HG02943 (cell line): ENCODE data around the gene P2RX1.

Experiments used
- ATAC-seq: cut with Tn5 transposase; IDR thresholded peaks from one replicate; pipeline ENCODE4 v1.9.1; 2021; ENCODE audit warnings: mild to moderate bottlenecking, low read depth, moderate library complexity; ENCODE audit not compliant: unreplicated experiment

Gene P2RX1

DNA sequence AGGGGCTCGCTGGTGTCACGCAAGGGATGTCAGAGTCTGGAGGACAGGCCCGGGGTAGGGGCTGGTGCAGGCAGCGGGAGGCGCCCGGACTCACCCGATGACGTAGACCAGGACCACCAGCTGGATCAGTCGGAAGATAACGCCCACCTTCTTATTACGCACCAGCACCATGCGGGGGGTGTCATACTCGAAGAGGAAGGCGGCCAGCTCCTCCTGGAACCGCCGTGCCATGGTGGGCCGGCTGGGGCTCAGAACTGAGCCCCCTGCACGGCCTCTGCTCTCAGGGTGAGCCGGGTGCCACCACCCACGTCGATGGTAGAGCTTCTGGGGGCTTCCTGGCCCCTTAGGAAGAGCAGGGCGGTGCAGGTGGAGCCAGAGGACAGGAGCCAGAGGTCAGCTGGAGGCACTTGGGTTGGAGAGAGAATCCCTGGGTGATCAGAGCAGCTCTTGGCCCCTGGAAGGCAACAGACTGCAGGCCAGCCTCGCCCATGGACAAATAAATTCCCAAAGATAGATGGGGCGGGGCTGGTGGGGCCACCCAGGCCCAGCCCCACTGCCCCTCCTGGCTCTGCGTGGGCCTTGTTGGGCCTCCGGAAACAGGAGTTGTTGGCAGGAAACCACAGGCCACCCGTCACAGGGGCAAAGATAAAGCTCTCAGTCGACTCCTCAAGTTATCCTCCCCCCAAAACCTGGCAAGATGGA lies at the start of gene P2RX1:
P2RX1 (minus strand) TSS at position 471 of the 702 bp plus-strand sequence; CDS start at position 231, 240 bp downstream.
- ATAC-seq = no peak

GRCh38 chr17:3965118-3965800 lies 49.0 kb upstream of the P2RX1 start:
- ATAC-seq = no peak

- no peak for ATAC-seq
Measured at GRCh38 chr17:3964203-3965117, 48.2 kb upstream of the P2RX1 start, which contains the start of gene ATP2A3. ATP2A3 (minus strand) TSS chr17:3964437; CDS start chr17:3964291, 146 bp downstream.

GRCh38 chr17:3963237-3964201 lies 47.3 kb upstream of the P2RX1 start:
- ATAC-seq = no peak

DNA sequence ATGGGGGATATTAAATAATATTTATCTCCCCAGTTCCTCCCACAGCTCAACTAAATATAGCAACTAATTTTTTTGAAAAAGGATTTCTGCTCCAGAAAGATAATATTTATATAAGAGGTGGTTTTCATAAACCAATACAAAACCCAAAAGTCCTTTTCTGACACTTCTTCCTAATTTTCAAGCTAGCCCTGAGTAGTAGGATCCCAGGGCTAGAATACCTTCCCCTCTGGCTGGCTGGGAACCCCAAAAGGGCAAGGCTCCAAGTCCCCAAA lies 46.6 kb upstream of the P2RX1 start:
- ATAC-seq = no peak

DNA sequence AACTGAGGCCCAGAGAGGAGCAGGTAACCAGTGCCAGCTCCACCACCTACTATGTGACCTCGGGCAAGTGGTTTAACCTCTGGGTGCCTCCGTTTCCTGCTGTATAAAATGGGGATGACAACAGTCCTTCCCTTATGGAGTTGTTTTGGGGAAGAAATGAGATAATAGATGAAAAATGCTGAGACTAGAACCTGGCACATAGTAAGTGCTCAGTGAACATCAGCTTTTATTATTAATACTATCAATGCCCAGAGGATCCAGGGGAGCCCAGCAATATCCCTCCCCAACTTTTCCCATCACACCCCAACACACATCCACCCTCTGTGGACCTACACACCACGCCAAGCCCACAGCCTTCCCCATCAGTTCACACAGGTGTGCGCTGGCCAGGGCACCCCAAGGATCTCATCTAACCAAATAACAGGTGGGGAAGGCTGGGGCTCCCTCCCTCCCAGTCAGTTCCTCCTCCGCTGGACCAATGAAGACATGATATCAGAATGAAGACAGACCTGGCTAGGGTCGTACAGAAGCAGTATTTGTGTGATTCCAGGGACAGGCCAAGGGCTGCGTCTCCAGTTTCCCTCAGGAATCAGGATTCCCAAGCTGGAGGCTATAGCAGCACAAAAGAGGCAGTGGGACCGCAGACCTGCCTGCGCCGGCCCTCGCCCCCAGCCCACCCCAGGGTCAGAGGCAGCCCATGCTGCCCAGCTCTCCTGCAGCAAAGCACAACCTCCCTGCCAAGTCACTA lies 46.1 kb upstream of the P2RX1 start:
- ATAC-seq = no peak

DNA sequence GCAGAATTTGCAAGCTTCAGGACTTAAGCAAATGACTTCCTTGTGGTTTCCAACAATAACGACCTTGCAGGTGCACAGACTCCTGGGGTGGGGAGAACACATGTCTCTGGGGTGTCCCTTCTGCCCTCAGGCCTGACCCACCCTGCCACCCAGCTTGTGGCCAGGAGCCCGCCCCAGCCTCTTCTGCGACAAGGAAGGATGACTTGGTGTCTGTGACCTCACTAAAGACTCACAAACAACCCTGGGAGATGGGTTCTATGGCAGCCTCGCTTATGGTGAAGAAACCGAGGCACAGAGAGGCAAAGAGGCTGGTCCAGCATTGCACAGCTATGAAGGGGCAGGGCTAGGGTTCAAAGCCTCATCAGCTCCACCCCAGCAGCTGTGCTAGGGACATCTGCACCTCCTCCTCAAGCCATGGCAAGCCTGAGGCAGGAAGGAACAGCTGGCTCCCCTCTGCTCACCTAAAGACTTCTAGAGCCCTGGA lies 45.3 kb upstream of the P2RX1 start:
- no peak for ATAC-seq

- ATAC-seq = no peak
Measured at GRCh38 chr17:3960764-3961163, 44.5 kb upstream of the P2RX1 start.

- no peak for ATAC-seq
Measured at GRCh38 chr17:3959921-3960601, 43.8 kb upstream of the P2RX1 start.

- no peak for ATAC-seq
Measured at GRCh38 chr17:3959295-3959899, 43.1 kb upstream of the P2RX1 start.

DNA sequence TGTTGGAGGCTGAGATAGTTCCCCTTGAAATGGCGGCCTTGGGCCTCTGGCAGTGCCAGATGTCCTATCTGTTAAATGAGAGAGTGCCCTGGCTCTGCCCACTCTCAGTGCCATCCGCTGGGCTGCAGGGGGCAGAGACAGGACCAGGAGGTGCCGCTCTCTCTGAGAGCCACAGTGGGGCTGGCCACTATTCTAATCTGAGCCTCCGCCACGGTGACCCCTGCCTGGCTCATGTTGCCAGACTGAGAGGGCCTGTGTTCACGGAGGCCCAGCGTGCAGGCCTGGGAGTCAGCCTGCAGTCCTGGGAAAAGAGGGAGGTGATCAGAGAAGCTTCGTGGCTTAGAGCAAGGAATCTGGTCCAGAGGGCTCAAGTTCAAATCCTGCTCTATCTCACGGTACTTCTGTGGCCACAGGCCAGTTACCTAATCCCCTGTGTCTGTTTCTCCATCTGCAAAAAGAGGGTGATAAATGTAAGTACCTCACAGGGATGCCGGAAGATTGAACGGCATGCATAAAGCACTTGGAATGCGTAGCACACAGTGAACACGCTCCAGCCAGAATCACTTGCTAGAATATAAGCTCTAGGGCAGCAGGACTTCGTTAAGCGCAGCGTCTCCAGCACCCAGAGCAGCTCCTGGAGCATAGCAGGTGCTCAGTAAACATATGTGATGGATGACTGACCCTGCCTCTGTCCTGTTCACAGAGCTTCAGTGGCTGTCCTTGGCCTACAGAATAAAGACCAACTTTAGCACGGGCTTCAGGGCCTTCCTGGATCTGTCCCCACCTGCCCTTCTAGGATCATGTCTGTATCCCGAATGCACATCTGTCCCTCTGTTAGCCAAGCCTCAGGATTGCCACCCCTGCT lies 41.7 kb upstream of the P2RX1 start:
- no peak for ATAC-seq

GRCh38 chr17:3956983-3957382 lies 40.7 kb upstream of the P2RX1 start:
- ATAC-seq = no peak

- ATAC-seq = no peak
Measured at GRCh38 chr17:3956327-3956957, 40.2 kb upstream of the P2RX1 start.

GRCh38 chr17:3955673-3955988 lies 39.4 kb upstream of the P2RX1 start:
- no peak for ATAC-seq

- no peak for ATAC-seq
Measured at GRCh38 chr17:3954976-3955672, 38.9 kb upstream of the P2RX1 start.

- ATAC-seq = no peak
Measured at GRCh38 chr17:3954086-3954485, 37.8 kb upstream of the P2RX1 start.
